GM20000 (cell line): ENCODE results near the gene KAZN.

Experiments
- DNase-seq: peaks from one replicate; pipeline ENCODE4 v3.0.0; 2012; ENCODE audit warnings: low spot score
- CTCF ChIP-seq: IDR thresholded peaks from 2 replicates; pipeline ENCODE4 v1.5.1; 2012; ENCODE audit warnings: mild to moderate bottlenecking, control low read depth; ENCODE audit errors: extremely low read depth, missing control alignments

Gene KAZN

GRCh38 chr1:15124362-15125100 is 526.0 kb downstream of the KAZN start:
- no peak for TF ChIP-seq CTCF
- DNase-seq, result no peak

GRCh38 chr1:15125101-15125745 is 526.7 kb downstream of the KAZN start:
- DNase-seq, result no peak
- no peak for TF ChIP-seq CTCF

GRCh38 chr1:15128077-15128476 is 529.6 kb downstream of the KAZN start:
- no peak for DNase-seq
- no peak for TF ChIP-seq CTCF

- TF ChIP-seq CTCF, result peak; percentile 97
- peak; percentile 86 for DNase-seq
These were observed 530.2 kb downstream of the KAZN start for GRCh38 chr1:15128520-15129313.

GRCh38 chr1:15129944-15130343 is 531.5 kb downstream of the KAZN start:
- DNase-seq, result no peak
- no peak for TF ChIP-seq CTCF

- no peak for TF ChIP-seq CTCF
- no peak for DNase-seq
These were observed 532.1 kb downstream of the KAZN start for GRCh38 chr1:15130607-15131006.

- DNase-seq, result no peak
- TF ChIP-seq CTCF, result no peak
These were observed 534.5 kb downstream of the KAZN start for GRCh38 chr1:15132965-15133364.
